GM12801 (cell line): ENCODE results near the gene LAG3.

Source experiments
- CTCF ChIP-seq: IDR thresholded peaks from one replicate; pipeline ENCODE4 v1.5.1; 2011; ENCODE audit warnings: control low read depth; ENCODE audit not compliant: insufficient read length; ENCODE audit errors: extremely low read depth

The LAG3 gene

GRCh38 chr12:6777386-6777785 lies 5.1 kb downstream of the LAG3 start:
- no peak for TF ChIP-seq CTCF

DNA sequence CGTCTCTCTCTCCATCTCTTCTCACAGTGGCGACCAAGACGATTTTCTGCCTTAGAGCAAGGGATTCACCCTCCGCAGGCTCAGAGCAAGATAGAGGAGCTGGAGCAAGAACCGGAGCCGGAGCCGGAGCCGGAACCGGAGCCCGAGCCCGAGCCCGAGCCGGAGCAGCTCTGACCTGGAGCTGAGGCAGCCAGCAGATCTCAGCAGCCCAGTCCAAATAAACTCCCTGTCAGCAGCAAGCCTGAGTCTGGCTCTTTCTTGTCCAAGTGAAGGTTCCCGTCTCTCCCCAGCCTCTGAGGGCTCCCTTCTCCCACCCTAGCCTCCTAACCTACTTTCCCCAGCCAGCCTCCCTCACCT lies 5.9 kb downstream of the LAG3 start:
- TF ChIP-seq CTCF: no peak

- TF ChIP-seq CTCF: peak; percentile 62
Measured at GRCh38 chr12:6778574-6779550, 6.5 kb downstream of the LAG3 start.

- no peak for TF ChIP-seq CTCF
Measured at GRCh38 chr12:6779708-6780432, 7.5 kb downstream of the LAG3 start.

GRCh38 chr12:6780573-6780972 lies 8.3 kb downstream of the LAG3 start:
- TF ChIP-seq CTCF: no peak

GRCh38 chr12:6782119-6782518 lies 9.8 kb downstream of the LAG3 start:
- TF ChIP-seq CTCF: no peak

- no peak for TF ChIP-seq CTCF
Measured at GRCh38 chr12:6782850-6783566, 10.7 kb downstream of the LAG3 start.
